Measurements from ENCODE around the gene FAN1. TPM values are rescaled to one million over a fixed set of nuclear protein-coding genes. Genes with fewer than 3 reads are reported as not detected.

FAN1 gene
- total RNA-seq, 4 donors from 2014 or later = 11.7 to 19.4 (median 17.6) TPM

GRCh38 chr15:30921781-30922479, 18.2 kb downstream of the FAN1 start:
- H3K4me3 ChIP-seq (ENCODE audit: low read depth, poor library complexity, severe bottlenecking) = no peak overlapping the region
- no peak for DNase-seq (ENCODE audit: low spot score in 2 of 2)
- TF ChIP-seq, protein P1, sequence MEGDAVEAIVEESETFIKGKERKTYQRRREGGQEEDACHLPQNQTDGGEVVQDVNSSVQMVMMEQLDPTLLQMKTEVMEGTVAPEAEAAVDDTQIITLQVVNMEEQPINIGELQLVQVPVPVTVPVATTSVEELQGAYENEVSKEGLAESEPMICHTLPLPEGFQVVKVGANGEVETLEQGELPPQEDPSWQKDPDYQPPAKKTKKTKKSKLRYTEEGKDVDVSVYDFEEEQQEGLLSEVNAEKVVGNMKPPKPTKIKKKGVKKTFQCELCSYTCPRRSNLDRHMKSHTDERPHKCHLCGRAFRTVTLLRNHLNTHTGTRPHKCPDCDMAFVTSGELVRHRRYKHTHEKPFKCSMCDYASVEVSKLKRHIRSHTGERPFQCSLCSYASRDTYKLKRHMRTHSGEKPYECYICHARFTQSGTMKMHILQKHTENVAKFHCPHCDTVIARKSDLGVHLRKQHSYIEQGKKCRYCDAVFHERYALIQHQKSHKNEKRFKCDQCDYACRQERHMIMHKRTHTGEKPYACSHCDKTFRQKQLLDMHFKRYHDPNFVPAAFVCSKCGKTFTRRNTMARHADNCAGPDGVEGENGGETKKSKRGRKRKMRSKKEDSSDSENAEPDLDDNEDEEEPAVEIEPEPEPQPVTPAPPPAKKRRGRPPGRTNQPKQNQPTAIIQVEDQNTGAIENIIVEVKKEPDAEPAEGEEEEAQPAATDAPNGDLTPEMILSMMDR (IDR thresholded peaks at IDR 0.05) = no peak
- intact Hi-C loops (cut with DNase I; ENCODE audit: low total_unique reads) = no loop called here
- 75 to 76% methylated on average over 9 of the region's 9 CpGs for WGBS, 2 donors

- DNase-seq (ENCODE audit: low spot score in 2 of 2) = no peak
- TF ChIP-seq, protein P1 (IDR thresholded peaks at IDR 0.05) = no peak
- H3K4me3 ChIP-seq (ENCODE audit: low read depth, poor library complexity, severe bottlenecking) = no peak overlapping the region
- WGBS, 2 donors = 67 to 72% methylated on average over 14 of the region's 14 CpGs
- intact Hi-C loops (cut with DNase I; ENCODE audit: low total_unique reads) = no loop called here
These were observed 19.0 kb downstream of the FAN1 start for GRCh38 chr15:30922480-30923311.

- 59 to 73% methylated on average over 7 of the region's 7 CpGs for WGBS, 2 donors
- intact Hi-C loops (cut with DNase I; ENCODE audit: low total_unique reads) = no loop called here
These were observed 19.7 kb downstream of the FAN1 start for GRCh38 chr15:30923429-30923828.

GRCh38 chr15:30924353-30924752, 20.6 kb downstream of the FAN1 start:
- no peak for DNase-seq (ENCODE audit: low spot score in 2 of 2)
- WGBS, 2 donors = 75 to 77% methylated on average over 5 of the region's 5 CpGs
- intact Hi-C loops (cut with DNase I; ENCODE audit: low total_unique reads) = no loop called here
- TF ChIP-seq, protein P1 (IDR thresholded peaks at IDR 0.05) = no peak
- no peak for TF ChIP-seq POLR2A (IDR thresholded peaks at IDR 0.05)
- no peak overlapping the region for H3K4me3 ChIP-seq (ENCODE audit: low read depth, poor library complexity, severe bottlenecking)

More at GRCh38 chr15:30923429-30923828, 19.7 kb downstream of the FAN1 start:
- H3K4me3 ChIP-seq (ENCODE audit: low read depth, poor library complexity, severe bottlenecking) = no peak overlapping the region
- DNase-seq (ENCODE audit: low spot score in 2 of 2) = no peak
- TF ChIP-seq, protein P1 (IDR thresholded peaks at IDR 0.05) = no peak
- TF ChIP-seq POLR2A (IDR thresholded peaks at IDR 0.05) = no peak

GRCh38 chr15:30925686-30926085, 22.0 kb downstream of the FAN1 start:
- DNase-seq (ENCODE audit: low spot score in 2 of 2) = no peak
- H3K4me3 ChIP-seq (ENCODE audit: low read depth, poor library complexity, severe bottlenecking) = no peak overlapping the region
- TF ChIP-seq, protein P1 (IDR thresholded peaks at IDR 0.05) = no peak
- no peak for TF ChIP-seq POLR2A (IDR thresholded peaks at IDR 0.05)
- WGBS, 2 donors = 92 to 93% methylated on average over 7 to 9 of the region's 9 CpGs
- intact Hi-C loops (cut with DNase I; ENCODE audit: low total_unique reads) = no loop called here

Data from lower leg skin (tissue), 4 donors.